HEK293T (cell line): ENCODE data around the gene RSKR.

Experiments used
- CTCF ChIA-PET: fragments of 350-600 bp; formaldehyde crosslinking; extraction: SDS; loops from one replicate; lab custom pipeline; 2021; ENCODE audit warnings: antibody characterized with exemption, inconsistent platforms; lab: Yijun Ruan, JAX
- POLR2A ChIA-PET: fragments of 350-600 bp; formaldehyde crosslinking; extraction: SDS; loops from one replicate; lab custom pipeline; 2020; ENCODE audit warnings: antibody characterized with exemption, inconsistent platforms; lab: Yijun Ruan, JAX
- DNase-seq: peaks from one replicate; pipeline ENCODE4 v3.0.0; 2012; ENCODE audit warnings: mixed read lengths; ENCODE audit errors: extremely low spot score
- ARNT ChIP-seq: fragments of 450-650 bp; IDR thresholded peaks from 2 replicates; pipeline ENCODE4 v1.6.1; 2017; ENCODE audit warnings: mild to moderate bottlenecking
- BHLHE40 ChIP-seq: fragments of 450-650 bp; IDR thresholded peaks from 2 replicates; pipeline ENCODE4 v1.6.1; 2016; ENCODE audit warnings: mild to moderate bottlenecking, moderate library complexity, borderline replicate concordance
- CTBP1 ChIP-seq: fragments of 450-650 bp; IDR thresholded peaks from 2 replicates; pipeline ENCODE4 v1.6.1; 2016; ENCODE audit warnings: borderline replicate concordance
- ELF4 ChIP-seq: fragments of 450-650 bp; IDR thresholded peaks from 2 replicates; pipeline ENCODE4 v1.6.1; 2017; ENCODE audit warnings: antibody characterized with exemption
- FOXA1 ChIP-seq: fragments of 450-650 bp; IDR thresholded peaks from 2 replicates; pipeline ENCODE4 v1.6.1; 2016; ENCODE audit warnings: mild to moderate bottlenecking
- FOXK2 ChIP-seq: fragments of 450-650 bp; IDR thresholded peaks from 2 replicates; pipeline ENCODE4 v1.6.1; 2016; ENCODE audit warnings: mild to moderate bottlenecking
- FOXM1 ChIP-seq: fragments of 450-650 bp; IDR thresholded peaks from 2 replicates; pipeline ENCODE4 v1.6.1; 2017; ENCODE audit warnings: mild to moderate bottlenecking, borderline replicate concordance
- HDGF ChIP-seq: fragments of 450-650 bp; IDR thresholded peaks from 2 replicates; pipeline ENCODE4 v1.6.1; 2017; ENCODE audit warnings: antibody characterized with exemption, borderline replicate concordance
- L3MBTL2 ChIP-seq: fragments of 450-650 bp; conservative IDR thresholded peaks from 2 replicates; pipeline ENCODE4 v1.6.1; 2016; ENCODE audit warnings: mild to moderate bottlenecking
- LEF1 ChIP-seq: fragments of 450-650 bp; IDR thresholded peaks from 2 replicates; pipeline ENCODE4 v1.6.1; 2017; ENCODE audit warnings: mild to moderate bottlenecking, borderline replicate concordance
- NFRKB ChIP-seq: fragments of 450-650 bp; IDR thresholded peaks from 2 replicates; pipeline ENCODE4 v1.6.1; 2016; ENCODE audit warnings: mild to moderate bottlenecking, moderate library complexity
- SP1 ChIP-seq: fragments of 450-650 bp; IDR thresholded peaks from 2 replicates; pipeline ENCODE4 v1.6.1; 2017
- SUZ12 ChIP-seq: fragments of 450-650 bp; IDR thresholded peaks from 2 replicates; pipeline ENCODE4 v1.6.1; 2016; ENCODE audit warnings: mild to moderate bottlenecking
- TARDBP ChIP-seq: fragments of 450-650 bp; IDR thresholded peaks from 2 replicates; pipeline ENCODE4 v1.6.1; 2016
- ZNF384 ChIP-seq: fragments of 450-650 bp; IDR thresholded peaks from 2 replicates; pipeline ENCODE4 v1.6.1; 2016
- TF ChIP-seq, protein P1 (sequence below): fragments of 450-650 bp; IDR thresholded peaks from 2 replicates; pipeline ENCODE4 v1.6.1; 2016

Gene RSKR

DNA sequence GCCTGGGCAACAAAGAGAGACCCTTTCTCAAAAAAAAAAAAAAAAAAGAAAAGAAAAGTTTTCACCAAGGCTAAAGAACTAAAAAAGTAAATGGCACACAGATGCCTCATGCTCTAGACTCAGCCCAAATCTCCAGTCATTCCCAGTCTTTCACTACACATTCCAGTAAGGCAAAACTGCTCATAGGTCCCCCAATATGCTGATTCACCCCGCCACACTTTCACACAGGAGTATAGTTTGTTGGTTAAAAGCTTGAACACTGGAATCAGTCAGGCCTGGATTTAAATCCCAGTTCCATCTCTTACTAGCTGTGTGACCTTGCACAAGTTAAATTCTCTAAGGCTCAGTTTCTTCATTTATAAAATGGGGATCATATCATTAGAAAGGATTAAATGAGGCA lies 44.5 kb downstream of the RSKR start:
- TF ChIP-seq ARNT (no peak), ZNF384 (no peak), SP1 (no peak), FOXA1 (no peak), L3MBTL2 (no peak), LEF1 (no peak), BHLHE40 (no peak), HDGF (no peak), SUZ12 (no peak)
- TF ChIP-seq, protein P1, sequence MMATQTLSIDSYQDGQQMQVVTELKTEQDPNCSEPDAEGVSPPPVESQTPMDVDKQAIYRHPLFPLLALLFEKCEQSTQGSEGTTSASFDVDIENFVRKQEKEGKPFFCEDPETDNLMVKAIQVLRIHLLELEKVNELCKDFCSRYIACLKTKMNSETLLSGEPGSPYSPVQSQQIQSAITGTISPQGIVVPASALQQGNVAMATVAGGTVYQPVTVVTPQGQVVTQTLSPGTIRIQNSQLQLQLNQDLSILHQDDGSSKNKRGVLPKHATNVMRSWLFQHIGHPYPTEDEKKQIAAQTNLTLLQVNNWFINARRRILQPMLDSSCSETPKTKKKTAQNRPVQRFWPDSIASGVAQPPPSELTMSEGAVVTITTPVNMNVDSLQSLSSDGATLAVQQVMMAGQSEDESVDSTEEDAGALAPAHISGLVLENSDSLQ, result no peak
- ChIA-PET CTCF (interaction anchor here (0.8 kb wide), 1 partner anchor 20 kb away, joined by 6 read pairs; no protein-coding TSS in a partner anchor), POLR2A (interaction anchor here (1.0 to 3.5 kb wide), 3 partner anchors 9 to 92 kb away, joined by 4 to 15 read pairs (median 8); partner anchors contain the start of genes BLTP2, SDF2 and SUPT6H)
- DNase-seq, result no peak

DNA sequence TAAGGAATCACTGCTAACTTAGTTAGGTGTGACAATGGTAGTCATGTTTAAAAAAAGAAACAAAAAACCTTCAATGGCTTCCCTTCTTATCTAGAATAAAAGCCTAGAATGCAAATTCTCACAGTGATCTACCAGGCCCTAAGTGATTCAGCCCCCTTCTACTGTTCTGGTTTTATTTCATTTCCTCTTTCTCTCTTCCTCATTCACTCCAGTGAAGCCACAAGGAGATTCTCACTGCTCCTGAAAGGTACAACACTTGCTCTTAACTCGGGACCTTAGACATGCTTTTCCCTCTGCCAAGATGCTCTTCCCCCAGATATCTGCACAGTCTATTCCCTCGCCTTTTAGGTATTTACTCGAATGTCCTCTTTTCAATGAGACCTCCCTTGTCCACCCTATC lies 46.4 kb downstream of the RSKR start:
- no peak for DNase-seq
- TF ChIP-seq LEF1 (no peak), FOXA1 (no peak), NFRKB (no peak), FOXK2 (no peak), L3MBTL2 (no peak), ARNT (no peak), CTBP1 (no peak), ZNF384 (no peak)
- CTCF ChIA-PET, result no interaction called here
- POLR2A ChIA-PET, result no interaction called here

DNA sequence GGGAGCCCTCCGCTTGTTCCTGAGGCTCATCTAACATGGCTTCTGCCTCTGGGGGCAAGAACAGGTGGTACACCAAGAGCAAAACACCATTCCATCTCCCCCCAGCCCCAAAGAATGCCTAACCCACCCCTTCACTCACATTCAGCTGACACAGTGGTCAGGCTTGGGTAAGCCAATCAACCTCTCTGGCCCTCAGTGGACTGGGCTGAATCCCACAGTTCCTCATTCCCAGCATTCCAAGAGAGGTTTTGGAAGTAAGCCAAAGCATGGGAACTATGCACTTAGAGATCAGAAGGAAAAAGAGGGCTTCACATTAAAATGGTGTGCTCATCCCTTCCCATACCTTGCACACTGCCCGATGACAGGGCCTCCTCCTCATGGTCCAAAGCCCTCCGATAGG lies 50.5 kb downstream of the RSKR start:
- TF ChIP-seq SUZ12 (no peak), TARDBP (no peak), ZNF384 (no peak), NFRKB (no peak), LEF1 (no peak), FOXA1 (no peak), HDGF (no peak), BHLHE40 (no peak), L3MBTL2 (no peak), ELF4 (no peak), FOXM1 (no peak), CTBP1 (no peak), SP1 (no peak), ARNT (no peak), FOXK2 (no peak)
- TF ChIP-seq, protein P1, result no peak
- DNase-seq, result no peak
- POLR2A ChIA-PET, result no interaction called here
- CTCF ChIA-PET, result no interaction called here
